ENCODE measurements around the gene PTEN.

The PTEN gene

GRCh38 chr10:87916515-87916914 lies 53.1 kb downstream of the PTEN start:
- peaks cover 17% of the 10 kb centered on the region for H3K4me1 ChIP-seq (ENCODE audit: control insufficient read depth, insufficient read depth, low read length)
- H3K9me3 ChIP-seq (ENCODE audit: control insufficient read depth, low read length), result no peaks in the 10 kb centered on the region
- H3K4me3 ChIP-seq (ENCODE audit: low read length), result no peak overlapping the region
- H3K36me3 ChIP-seq (ENCODE audit: control insufficient read depth, insufficient read depth, low read length), result no peaks in the 10 kb centered on the region
- H3K9ac ChIP-seq (ENCODE audit: low read length), result no peak overlapping the region
- no peaks in the 10 kb centered on the region for H3K27me3 ChIP-seq (ENCODE audit: control insufficient read depth, insufficient read depth, low read length)

DNA sequence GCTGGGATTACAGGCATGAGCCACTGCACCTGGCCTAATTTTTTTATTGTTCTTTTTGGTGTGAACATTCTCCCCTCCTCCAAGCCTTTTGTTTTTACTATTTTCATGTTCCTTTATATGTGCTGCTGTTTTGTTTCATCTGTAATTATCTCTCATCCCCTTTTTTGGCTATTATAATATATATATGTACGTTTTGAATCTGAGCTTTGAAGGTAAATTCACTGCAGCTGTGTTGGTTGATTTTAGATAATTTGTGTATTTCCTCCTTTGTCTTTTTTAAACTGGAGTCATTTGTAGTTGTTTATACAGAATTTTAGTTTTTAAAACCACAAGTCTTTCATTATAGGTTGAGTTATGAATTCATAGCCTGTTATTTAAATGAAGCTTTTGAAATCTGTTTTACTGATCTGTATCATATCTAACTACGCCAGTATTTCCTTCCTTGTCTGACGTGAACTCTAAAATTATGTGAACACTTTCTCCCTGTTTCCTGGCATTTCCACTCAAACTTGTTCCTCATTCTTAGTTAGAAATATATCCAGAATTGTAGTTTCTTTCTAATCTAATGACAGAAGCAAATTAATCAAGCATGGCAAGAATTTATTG lies 54.9 kb downstream of the PTEN start:
- H3K36me3 ChIP-seq (ENCODE audit: control insufficient read depth, insufficient read depth, low read length), result no peaks in the 10 kb centered on the region
- H3K9me3 ChIP-seq (ENCODE audit: control insufficient read depth, low read length), result no peaks in the 10 kb centered on the region
- no peaks in the 10 kb centered on the region for H3K27me3 ChIP-seq (ENCODE audit: control insufficient read depth, insufficient read depth, low read length)
- H3K9ac ChIP-seq (ENCODE audit: low read length), result no peak overlapping the region
- H3K4me3 ChIP-seq (ENCODE audit: low read length), result no peak overlapping the region
- H3K4me1 ChIP-seq (ENCODE audit: control insufficient read depth, insufficient read depth, low read length), result peaks cover 17% of the 10 kb centered on the region

DNA sequence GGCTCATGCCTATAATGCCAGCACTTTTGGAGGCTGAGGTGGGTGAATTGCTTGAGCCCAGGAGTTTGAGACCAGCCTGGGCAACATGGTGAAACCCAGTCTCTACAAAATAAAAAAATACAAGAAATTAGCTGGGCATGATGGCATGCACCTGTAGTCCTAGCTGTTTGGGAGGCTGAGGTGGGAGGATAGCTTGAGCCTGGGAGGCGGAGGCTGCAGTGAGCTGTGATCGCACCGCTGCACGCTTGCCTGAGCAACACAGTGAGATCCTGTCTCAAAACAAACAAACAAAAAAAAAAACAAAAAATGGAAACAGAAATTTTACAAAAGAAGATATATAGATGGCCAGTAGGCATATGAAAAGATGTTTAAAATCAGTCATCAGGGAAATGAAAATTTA lies 57.1 kb downstream of the PTEN start:
- H3K27me3 ChIP-seq (ENCODE audit: control insufficient read depth, insufficient read depth, low read length), result no peaks in the 10 kb centered on the region
- no peak overlapping the region for H3K4me3 ChIP-seq (ENCODE audit: low read length)
- no peaks in the 10 kb centered on the region for H3K36me3 ChIP-seq (ENCODE audit: control insufficient read depth, insufficient read depth, low read length)
- H3K9me3 ChIP-seq (ENCODE audit: control insufficient read depth, low read length), result no peaks in the 10 kb centered on the region
- peaks cover 16% of the 10 kb centered on the region for H3K4me1 ChIP-seq (ENCODE audit: control insufficient read depth, insufficient read depth, low read length)
- no peak overlapping the region for H3K9ac ChIP-seq (ENCODE audit: low read length)

DNA sequence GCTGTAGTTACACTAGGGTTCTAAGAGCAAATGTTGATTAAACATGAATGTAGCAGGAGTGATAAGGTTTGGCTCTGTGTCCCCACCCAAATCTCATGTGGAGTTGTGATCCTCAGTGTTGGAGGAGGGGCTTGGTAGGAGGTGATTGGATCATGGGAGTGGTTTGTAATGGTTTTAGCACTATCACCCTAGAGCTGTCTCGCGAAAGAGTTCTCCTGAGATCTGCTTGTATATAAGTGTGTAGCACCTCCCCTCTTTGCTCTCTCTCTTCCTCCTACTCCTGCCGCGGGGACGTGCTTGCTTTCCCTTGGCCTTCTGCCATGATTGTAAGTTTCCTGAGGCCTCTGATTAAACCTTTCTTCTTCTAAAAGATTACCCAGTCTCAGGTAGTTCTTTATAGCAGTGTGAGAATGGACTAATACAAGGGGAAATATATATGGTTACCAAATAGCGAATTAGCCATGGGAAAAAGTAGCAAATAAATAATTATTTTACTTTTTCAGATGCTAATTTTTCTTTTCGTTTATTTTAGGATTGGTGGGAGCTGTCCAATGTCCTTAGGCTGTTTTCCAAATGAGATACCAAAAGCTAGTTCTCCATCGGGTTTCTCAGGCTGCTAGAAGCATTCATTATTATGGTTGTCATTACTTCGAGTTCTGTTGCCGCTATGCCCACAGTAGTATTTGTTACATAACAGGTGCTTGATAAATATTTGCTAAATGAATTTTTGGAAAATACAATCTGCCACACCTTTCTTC lies 58.7 kb downstream of the PTEN start:
- Histone ChIP-seq H3K4me1 (ENCODE audit: control insufficient read depth, insufficient read depth, low read length) (peaks cover 20% of the 10 kb centered on the region), H3K4me3 (ENCODE audit: low read length) (no peak overlapping the region), H3K36me3 (ENCODE audit: control insufficient read depth, insufficient read depth, low read length) (no peaks in the 10 kb centered on the region), H3K9me3 (ENCODE audit: control insufficient read depth, low read length) (no peaks in the 10 kb centered on the region), H3K27me3 (ENCODE audit: control insufficient read depth, insufficient read depth, low read length) (no peaks in the 10 kb centered on the region), H3K9ac (ENCODE audit: low read length) (no peak overlapping the region)

GRCh38 chr10:87923233-87923632 lies 59.8 kb downstream of the PTEN start:
- Histone ChIP-seq H3K9ac (ENCODE audit: low read length) (no peak overlapping the region), H3K9me3 (ENCODE audit: control insufficient read depth, low read length) (no peaks in the 10 kb centered on the region), H3K4me1 (ENCODE audit: control insufficient read depth, insufficient read depth, low read length) (peaks cover 16% of the 10 kb centered on the region), H3K36me3 (ENCODE audit: control insufficient read depth, insufficient read depth, low read length) (no peaks in the 10 kb centered on the region), H3K4me3 (ENCODE audit: low read length) (no peak overlapping the region), H3K27me3 (ENCODE audit: control insufficient read depth, insufficient read depth, low read length) (no peaks in the 10 kb centered on the region)

DNA sequence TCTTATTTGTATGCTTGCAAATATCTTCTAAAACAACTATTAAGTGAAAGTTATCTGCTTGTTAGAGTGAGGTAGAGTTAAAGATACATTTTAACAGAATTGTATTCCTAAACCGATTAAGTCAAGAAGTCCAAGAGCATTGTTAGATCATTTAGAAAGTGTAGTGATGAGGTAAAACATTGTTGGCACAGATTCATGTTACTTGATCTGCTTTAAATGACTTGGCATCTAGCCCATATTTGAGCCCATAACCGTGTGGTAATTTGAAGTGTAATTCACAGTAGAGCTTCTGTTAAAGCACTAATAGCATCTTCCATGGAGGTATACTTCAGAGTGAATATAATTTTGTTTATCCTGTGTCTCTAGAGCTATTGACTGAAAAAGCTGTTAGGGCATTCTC lies 62.1 kb downstream of the PTEN start:
- no peak overlapping the region for H3K4me3 ChIP-seq (ENCODE audit: low read length)
- H3K9me3 ChIP-seq (ENCODE audit: control insufficient read depth, low read length), result no peaks in the 10 kb centered on the region
- peaks cover 21% of the 10 kb centered on the region for H3K4me1 ChIP-seq (ENCODE audit: control insufficient read depth, insufficient read depth, low read length)
- H3K27me3 ChIP-seq (ENCODE audit: control insufficient read depth, insufficient read depth, low read length), result no peaks in the 10 kb centered on the region
- no peaks in the 10 kb centered on the region for H3K36me3 ChIP-seq (ENCODE audit: control insufficient read depth, insufficient read depth, low read length)
- H3K9ac ChIP-seq (ENCODE audit: low read length), result no peak overlapping the region

- Histone ChIP-seq H3K9me3 (ENCODE audit: control insufficient read depth, low read length) (no peaks in the 10 kb centered on the region), H3K36me3 (ENCODE audit: control insufficient read depth, insufficient read depth, low read length) (no peaks in the 10 kb centered on the region), H3K9ac (ENCODE audit: low read length) (no peak overlapping the region), H3K4me1 (ENCODE audit: control insufficient read depth, insufficient read depth, low read length) (peaks cover 21% of the 10 kb centered on the region), H3K27me3 (ENCODE audit: control insufficient read depth, insufficient read depth, low read length) (no peaks in the 10 kb centered on the region), H3K4me3 (ENCODE audit: low read length) (no peak overlapping the region)
Observed at GRCh38 chr10:87927091-87927490, 63.7 kb downstream of the PTEN start.

DNA sequence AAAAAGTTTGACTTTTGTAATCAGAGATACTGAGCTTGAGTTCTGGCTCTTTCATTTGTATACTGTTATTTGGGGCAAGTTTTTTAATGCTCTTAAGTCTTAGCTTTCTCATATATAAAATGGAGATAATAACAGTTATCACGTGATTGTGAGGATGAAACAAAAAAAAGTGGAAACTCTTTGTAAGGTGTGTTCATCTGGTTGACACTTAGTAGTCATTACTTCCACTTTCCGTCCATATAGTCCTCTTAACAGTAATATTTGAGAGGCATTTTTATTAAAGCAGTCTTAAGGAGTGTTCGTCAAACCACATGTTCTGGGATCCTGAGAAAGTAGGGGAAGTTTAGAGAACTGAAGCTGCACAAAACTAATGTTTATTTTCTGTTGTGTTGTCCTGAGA lies 65.6 kb downstream of the PTEN start:
- Histone ChIP-seq H3K9ac (ENCODE audit: low read length) (no peak overlapping the region), H3K4me3 (ENCODE audit: low read length) (no peak overlapping the region), H3K27me3 (ENCODE audit: control insufficient read depth, insufficient read depth, low read length) (no peaks in the 10 kb centered on the region), H3K9me3 (ENCODE audit: control insufficient read depth, low read length) (no peaks in the 10 kb centered on the region), H3K4me1 (ENCODE audit: control insufficient read depth, insufficient read depth, low read length) (peaks cover 21% of the 10 kb centered on the region), H3K36me3 (ENCODE audit: control insufficient read depth, insufficient read depth, low read length) (no peaks in the 10 kb centered on the region)

- Histone ChIP-seq H3K36me3 (ENCODE audit: control insufficient read depth, insufficient read depth, low read length) (no peaks in the 10 kb centered on the region), H3K4me1 (ENCODE audit: control insufficient read depth, insufficient read depth, low read length) (peaks cover 21% of the 10 kb centered on the region), H3K4me3 (ENCODE audit: low read length) (no peak overlapping the region), H3K9me3 (ENCODE audit: control insufficient read depth, low read length) (no peaks in the 10 kb centered on the region), H3K9ac (ENCODE audit: low read length) (no peak overlapping the region), H3K27me3 (ENCODE audit: control insufficient read depth, insufficient read depth, low read length) (no peaks in the 10 kb centered on the region)
Observed at GRCh38 chr10:87930141-87930540, 66.7 kb downstream of the PTEN start.

GRCh38 chr10:87930934-87931835 lies 67.8 kb downstream of the PTEN start:
- no peaks in the 10 kb centered on the region for H3K36me3 ChIP-seq (ENCODE audit: control insufficient read depth, insufficient read depth, low read length)
- no peak overlapping the region for H3K4me3 ChIP-seq (ENCODE audit: low read length)
- no peak overlapping the region for H3K9ac ChIP-seq (ENCODE audit: low read length)
- peaks cover 12% of the 10 kb centered on the region for H3K4me1 ChIP-seq (ENCODE audit: control insufficient read depth, insufficient read depth, low read length)
- no peaks in the 10 kb centered on the region for H3K27me3 ChIP-seq (ENCODE audit: control insufficient read depth, insufficient read depth, low read length)
- no peaks in the 10 kb centered on the region for H3K9me3 ChIP-seq (ENCODE audit: control insufficient read depth, low read length)

- no peaks in the 10 kb centered on the region for H3K27me3 ChIP-seq (ENCODE audit: control insufficient read depth, insufficient read depth, low read length)
- no peaks in the 10 kb centered on the region for H3K36me3 ChIP-seq (ENCODE audit: control insufficient read depth, insufficient read depth, low read length)
- no peak overlapping the region for H3K4me3 ChIP-seq (ENCODE audit: low read length)
- no peaks in the 10 kb centered on the region for H3K9me3 ChIP-seq (ENCODE audit: control insufficient read depth, low read length)
- no peak overlapping the region for H3K9ac ChIP-seq (ENCODE audit: low read length)
- H3K4me1 ChIP-seq (ENCODE audit: control insufficient read depth, insufficient read depth, low read length), result peaks cover 9% of the 10 kb centered on the region
Observed at GRCh38 chr10:87931836-87932230, 68.4 kb downstream of the PTEN start.

All from mucosa of stomach (tissue), 1 donor.